NCI-H748 (cell line): ENCODE data around the gene UNC79.
"Not testable (repeated sequence)": the region's sequence is repeated elsewhere in the genome, so short reads cannot be mapped to it uniquely, and the experiment has no call there.

ENCODE experiments used
- DNase-seq: peaks from one replicate; lab custom pipeline; 2025; ENCODE audit not compliant: unreplicated experiment; lab: John Stamatoyannopoulos, UW

UNC79 gene

DNA sequence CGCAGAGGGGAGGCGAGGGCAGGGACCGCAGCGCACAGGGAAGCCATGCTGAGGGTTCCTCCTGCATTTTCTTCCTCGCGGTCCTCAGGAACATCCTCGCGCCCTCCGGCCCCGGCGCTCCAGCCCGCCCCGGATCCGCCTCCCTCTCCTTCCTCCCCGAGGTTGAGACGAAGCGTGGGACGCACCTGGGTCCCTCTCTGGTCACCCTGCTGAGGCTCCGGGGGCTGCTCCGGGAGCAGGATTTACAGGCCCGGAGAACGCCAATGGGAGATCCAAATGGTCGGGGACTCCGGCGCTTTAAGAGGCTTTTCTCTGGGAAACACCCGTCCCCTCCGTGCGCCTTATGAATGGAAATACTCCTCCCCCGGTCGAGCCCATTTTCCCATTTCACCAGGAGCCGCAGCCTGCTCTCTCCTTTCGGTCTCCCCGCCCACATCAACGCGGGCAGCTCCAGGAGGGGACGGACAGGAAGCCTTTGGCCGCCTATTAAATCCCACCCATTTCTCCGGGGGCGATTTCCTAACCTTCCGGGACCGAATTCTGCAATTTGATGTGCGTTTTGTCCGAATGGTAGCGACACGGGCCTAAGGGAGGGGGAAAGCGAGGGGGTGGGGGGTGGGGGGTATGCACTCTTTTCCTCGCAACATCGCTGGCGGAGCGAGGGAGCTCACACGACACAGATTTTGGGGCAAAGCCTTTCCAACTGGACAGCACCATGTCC is at the start of gene UNC79:
TSS of gene UNC79 (plus strand) at position 625 of the 721 bp plus-strand sequence. CDS start at position 716, 91 bp downstream.
- DNase-seq = peak; percentile 95

DNA sequence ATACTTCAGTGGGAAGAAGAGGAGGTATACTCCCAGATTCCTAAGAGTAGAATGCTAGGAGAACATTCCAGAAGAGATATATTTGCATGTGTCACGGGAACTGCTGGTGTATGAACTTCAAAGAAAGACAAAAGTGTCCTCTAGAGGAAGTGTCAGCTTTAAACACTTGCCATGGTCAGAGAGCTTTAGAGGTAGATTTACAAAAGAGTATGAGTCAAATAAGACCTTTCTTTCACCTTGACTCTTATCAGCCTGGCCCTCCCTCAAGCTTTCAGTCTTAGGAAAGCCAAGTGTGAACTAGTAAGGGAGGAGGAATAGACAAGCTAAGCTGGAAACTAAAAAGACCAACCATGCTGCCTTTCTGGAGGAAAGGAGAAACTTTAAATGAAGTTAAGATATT is 49.1 kb upstream of the UNC79 start:
- DNase-seq = no peak

- DNase-seq = not testable (repeated sequence)
Observed at GRCh38 chr14:93384256-93384655, 46.5 kb upstream of the UNC79 start.

GRCh38 chr14:93395231-93395630 is 35.5 kb upstream of the UNC79 start:
- no peak for DNase-seq

DNA sequence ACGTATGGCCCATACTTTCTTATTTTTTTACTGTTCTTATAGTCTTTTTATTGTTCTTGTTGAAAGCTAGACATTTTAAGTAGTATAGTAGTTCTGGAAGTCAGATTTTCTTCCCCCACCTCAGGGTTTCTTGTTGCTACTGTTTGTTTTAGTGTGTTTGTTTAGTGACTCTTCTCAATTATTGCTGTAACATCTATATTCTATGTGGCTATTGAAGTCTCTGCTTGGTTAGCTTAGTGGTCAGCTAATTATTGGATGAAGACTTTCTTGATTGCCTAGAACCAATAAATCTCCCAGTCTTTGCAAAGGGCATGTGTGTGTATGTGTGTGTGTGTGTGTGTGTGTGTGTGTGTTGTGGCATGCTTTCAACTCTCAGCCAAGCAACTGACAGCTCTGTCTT is 34.3 kb upstream of the UNC79 start:
- DNase-seq = no peak

- no peak for DNase-seq
Observed at GRCh38 chr14:93398491-93398890, 32.2 kb upstream of the UNC79 start.

GRCh38 chr14:93402951-93403350 is 27.8 kb upstream of the UNC79 start:
- DNase-seq = no peak

DNA sequence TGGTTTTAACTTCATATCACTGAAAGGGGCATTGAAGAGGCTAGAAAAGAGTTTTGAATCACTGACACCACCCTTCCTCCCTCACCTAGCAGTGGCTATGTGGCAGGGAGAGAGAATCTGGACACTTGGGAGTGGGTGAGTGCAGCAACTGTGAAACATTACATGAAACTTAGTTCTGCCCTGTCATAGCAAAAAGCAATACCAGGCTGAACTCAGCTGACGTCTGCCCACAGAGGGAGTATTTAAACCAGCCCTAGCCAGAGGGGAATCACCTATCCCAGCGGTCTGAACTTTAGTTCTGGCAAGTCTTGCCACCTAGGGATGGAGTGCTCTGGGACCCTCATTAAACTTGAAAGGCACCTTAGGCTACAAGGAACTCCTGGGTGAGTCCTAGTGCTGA is 20.7 kb upstream of the UNC79 start:
- no peak for DNase-seq

DNA sequence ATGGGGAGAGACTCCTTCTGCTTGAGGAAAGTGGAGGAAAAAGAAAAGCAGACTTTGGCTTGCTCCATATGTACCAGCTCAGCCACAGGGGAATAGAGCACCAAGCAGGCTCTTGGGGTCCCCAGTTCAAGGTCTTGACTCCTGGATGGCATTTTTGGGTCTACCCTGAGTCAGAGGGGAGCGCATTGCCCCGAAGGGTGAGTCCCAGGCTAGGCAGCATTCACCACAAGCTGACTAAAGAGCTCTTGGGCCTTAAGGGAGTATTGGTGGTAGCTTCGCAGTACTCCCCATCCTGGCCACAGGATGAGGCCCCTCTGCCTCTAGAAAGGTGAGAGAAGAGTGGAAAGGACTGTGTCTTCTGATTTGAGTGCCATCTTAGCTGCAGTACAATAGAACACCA is 19.8 kb upstream of the UNC79 start:
- DNase-seq = no peak

DNA sequence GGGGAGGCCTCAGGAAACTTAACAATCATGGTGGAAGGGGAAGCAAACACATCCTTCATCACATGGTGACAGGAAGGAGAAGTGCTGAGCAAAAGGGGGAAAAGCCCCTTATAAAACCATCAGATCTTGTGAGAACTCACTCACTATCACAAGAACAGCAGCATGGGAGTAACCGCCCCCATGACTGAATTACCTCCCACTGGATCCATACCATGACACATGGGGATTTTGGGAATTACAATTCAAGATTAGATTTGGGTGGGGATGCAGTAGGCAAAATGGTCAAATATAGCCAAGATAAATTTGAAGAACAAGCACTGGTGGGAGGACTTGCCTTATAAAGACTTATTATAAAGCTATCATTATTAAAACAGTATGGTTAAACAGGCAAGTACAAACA is 5.6 kb upstream of the UNC79 start:
- DNase-seq = not testable (repeated sequence)

DNA sequence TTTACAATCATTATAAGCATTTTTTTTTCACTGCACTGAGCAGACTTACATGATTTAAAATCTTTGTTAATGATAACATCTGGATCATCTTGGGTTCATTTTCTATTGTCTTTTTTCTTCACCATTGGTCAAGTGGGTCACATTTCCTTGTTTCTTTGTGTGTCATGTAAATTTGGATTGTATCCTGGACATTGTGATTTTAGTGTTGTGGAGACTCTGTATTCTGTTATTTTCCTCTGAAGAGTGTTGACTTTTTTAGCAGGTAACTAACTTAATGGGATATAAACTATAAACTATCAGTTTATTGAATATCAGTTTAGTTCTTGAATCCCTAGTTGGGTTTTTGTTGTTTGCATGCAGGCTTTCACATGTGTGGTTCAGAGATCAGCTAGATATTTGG is 4.0 kb upstream of the UNC79 start:
- DNase-seq = no peak

DNA sequence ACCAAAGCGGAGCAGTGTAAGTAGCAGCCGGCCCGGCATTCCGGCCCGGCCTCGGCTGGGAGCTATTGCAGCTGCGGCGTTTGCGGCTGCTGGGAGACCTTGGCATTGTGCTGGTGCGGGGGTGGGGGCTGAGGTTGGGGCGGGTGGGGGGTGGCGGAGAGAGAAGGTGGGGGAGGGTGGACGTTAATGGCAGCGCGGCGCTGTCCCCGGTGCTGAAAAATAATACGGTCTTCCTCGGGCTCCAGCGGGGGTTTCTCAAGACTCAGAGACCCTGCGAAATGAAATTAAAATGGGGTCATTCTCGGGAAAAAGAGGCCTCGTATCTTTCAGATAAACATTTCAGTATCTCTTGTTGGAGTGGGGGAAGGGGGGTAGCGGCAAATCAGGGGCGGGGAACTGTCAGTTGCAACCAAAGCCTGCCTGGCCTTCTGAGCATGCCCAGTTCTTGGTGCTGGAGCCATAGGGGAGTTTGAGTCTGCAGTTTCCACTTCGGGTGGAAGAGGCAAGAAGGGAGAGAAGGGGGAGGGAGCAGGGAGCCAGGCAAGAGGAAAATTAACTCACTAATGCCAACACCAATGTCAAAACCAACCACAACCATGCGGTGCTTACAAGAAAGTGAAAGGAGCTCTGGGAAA is 414 bp downstream of the UNC79 start:
- DNase-seq = peak; percentile 89

- DNase-seq = no peak
Observed at GRCh38 chr14:93454224-93454623, 23.5 kb downstream of the UNC79 start.

DNA sequence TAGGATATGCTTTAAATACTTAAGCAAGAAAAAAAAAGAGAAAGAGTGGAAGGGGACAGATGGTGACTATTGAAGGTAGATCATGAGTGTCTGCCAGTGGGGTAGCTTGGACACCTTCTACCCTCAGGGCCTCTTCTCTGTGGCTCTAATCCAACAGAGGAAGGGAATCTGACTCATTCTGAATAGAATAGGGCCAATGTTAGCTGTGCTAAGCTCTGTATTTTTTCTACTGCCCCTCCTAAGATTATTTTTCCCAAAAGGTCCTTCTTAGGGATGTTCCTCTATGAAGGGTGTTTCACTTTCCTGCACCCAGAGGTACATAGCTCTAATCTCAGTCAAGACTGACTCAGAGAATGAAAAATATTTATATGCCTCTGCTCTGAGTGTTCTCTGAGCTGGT is 25.6 kb downstream of the UNC79 start:
- DNase-seq = no peak

DNA sequence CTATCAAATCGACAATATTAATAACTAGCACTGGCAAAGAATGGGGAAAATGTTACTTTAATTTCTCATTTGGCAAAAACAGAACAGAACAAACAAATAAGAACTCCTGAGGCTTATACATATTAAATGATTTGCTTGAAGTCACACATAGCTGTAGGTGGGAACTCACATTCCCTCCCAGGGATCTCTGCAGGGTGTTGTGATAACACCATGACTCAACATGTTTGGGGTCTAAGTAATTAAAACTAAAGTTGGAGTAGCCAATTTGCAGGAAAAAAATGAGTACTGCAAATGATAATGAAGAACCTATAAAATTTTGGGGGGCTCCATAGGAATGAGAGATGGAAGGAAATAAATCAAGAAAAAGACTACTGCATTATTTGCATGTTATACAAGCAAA is 27.5 kb downstream of the UNC79 start:
- no peak for DNase-seq

- no peak for DNase-seq
Observed at GRCh38 chr14:93462479-93462878, 31.7 kb downstream of the UNC79 start.

DNA sequence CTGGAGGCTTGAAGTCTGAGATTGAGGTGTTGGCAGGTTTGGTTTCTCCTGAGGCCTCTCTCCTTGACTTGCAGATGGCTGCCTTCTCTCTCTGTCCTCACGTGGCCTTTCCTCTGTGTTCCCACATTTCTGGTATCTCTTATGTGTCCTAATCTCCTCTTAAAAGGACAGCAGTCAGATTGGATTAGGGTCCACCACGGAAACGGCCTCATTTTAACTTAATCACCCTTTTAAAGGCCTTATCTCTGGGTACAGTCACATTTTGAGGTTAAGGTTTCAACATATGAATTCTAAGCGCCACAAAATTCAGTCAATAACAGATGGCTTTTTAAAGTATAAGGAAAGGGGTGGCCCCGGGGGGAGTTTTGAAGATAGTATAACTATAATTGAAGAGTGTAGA is 33.5 kb downstream of the UNC79 start:
- DNase-seq = no peak

DNA sequence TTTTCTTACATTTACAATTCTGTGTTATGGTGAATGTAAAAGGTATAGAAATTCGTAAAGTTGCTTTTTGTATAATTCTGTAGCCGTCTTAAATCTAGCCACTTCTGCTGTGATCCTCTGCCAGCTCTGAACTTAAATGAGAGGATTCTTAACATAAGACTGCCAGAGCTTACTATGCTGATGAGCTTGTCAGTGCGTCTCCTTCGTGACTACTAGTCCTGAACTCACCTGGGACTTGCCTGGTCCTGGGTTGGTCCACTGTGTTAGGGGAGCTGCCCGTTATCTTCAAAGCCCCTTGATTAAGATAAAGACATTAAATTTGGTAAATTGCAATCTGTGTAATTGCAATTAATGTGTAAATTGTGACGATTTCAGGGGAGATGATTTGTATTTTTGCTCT is 44.7 kb downstream of the UNC79 start:
- DNase-seq = no peak

GRCh38 chr14:93476305-93476704 is 45.6 kb downstream of the UNC79 start:
- no peak for DNase-seq

GRCh38 chr14:93479074-93479473 is 48.3 kb downstream of the UNC79 start:
- not testable (repeated sequence) for DNase-seq

DNA sequence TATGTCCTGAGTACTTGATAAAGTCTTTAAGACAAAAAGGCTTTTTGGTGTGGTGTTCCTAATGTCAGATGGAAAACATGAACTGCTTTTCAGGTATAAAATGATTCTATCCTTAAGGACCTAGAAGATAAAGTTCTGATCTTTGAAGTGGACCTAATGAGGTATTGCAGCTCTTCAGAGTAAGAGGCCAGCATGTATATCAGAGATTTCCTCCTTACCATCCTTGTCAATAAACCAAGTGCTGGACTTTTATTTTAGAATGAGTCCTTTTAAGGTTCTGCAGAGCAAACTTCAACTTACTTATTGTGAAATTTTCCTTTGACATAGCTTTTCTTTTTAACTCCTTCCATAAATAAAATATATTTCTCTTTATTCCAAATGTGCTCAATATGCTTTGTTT is 50.1 kb downstream of the UNC79 start:
- no peak for DNase-seq

GRCh38 chr14:93481758-93482157 is 51.0 kb downstream of the UNC79 start:
- no peak for DNase-seq

GRCh38 chr14:93490001-93490400 is 59.3 kb downstream of the UNC79 start:
- no peak for DNase-seq
